Astrocyte of the spinal cord (primary cell): ENCODE results near the gene PRKG1.
A peak's percentile ranks its signal among the peaks of the same experiment; 100 is the strongest.

Source experiments
- DNase-seq: peaks from one replicate; pipeline ENCODE4 v3.0.0; 2011; ENCODE audit warnings: low read depth, low spot score
- H3K4me3 ChIP-seq: 2 replicates; pipeline ENCODE4 v1.5.1; 2011; ENCODE audit warnings: low read depth, mild to moderate bottlenecking, low read length, moderate library complexity
- in situ Hi-C: cut with HindIII; loops from 2 replicates; pipeline ENCODE4 v1.10.0; 2017; ENCODE audit warnings: low sequenced_read_pairs
- TF ChIP-seq, protein P1 (sequence below): IDR thresholded peaks from 2 replicates; pipeline ENCODE4 v1.5.1; 2012; ENCODE audit warnings: low read depth, mild to moderate bottlenecking, low read length, inconsistent platforms

The PRKG1 gene

DNA sequence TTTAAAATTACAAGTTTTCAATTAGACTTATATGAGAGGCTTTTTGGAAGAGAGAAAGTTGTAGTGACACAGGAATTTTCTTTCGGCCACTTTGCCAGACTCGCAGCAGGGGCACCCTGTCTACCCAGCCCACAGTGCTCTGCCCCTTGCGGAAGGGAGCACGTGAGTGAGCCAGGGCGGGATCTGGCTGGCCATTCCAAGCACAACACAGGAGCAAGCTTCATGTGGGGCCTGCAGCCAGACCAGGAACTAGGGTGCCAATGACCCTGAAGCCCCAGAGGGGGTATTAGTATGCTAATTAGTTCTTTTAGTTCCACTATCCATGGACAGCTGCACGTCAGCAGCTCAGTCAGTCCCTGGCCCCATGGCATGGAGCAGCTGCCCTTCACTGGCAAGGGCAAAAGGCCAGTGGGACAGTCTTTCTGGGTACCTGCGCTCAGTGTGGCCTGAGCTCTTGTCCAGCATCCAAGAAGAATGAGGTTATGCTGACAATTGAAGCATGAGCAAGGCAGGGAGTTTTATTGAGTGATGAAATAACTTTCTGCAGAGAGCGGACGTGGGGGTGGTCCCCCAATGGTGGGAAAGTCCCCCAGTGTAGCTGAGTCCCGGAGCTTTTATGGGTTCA is 876.2 kb downstream of the PRKG1 start:
- no peak overlapping the region for H3K4me3 ChIP-seq
- in situ Hi-C loops, result no loop called here
- TF ChIP-seq, protein P1, sequence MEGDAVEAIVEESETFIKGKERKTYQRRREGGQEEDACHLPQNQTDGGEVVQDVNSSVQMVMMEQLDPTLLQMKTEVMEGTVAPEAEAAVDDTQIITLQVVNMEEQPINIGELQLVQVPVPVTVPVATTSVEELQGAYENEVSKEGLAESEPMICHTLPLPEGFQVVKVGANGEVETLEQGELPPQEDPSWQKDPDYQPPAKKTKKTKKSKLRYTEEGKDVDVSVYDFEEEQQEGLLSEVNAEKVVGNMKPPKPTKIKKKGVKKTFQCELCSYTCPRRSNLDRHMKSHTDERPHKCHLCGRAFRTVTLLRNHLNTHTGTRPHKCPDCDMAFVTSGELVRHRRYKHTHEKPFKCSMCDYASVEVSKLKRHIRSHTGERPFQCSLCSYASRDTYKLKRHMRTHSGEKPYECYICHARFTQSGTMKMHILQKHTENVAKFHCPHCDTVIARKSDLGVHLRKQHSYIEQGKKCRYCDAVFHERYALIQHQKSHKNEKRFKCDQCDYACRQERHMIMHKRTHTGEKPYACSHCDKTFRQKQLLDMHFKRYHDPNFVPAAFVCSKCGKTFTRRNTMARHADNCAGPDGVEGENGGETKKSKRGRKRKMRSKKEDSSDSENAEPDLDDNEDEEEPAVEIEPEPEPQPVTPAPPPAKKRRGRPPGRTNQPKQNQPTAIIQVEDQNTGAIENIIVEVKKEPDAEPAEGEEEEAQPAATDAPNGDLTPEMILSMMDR, result no peak
- DNase-seq, result no peak

DNA sequence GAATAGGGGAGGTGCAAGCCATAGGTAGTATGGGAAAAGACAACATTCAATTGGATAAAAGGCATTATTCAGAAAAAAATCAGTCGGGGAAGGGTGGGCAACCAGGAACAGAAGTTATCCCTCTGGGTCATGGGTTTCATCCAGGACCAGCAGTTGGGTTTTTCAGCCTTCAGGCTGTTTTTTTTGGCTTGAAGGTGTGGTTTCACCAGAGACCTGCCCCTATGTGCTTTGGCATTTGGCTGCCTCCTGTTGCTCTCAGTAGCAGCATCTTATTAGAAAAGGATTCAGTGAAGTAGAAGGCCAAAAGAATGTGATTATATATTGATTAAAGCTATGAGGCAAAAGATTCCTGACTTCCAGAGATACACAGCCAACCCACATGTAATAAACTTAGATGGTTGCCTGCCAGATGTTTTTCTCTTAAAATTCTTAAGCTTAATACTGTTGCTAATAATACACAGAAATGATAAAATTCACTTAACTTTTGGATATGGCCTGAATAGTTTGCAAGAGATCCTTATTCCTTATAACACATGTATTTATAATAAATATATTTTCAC is 876.8 kb downstream of the PRKG1 start:
- H3K4me3 ChIP-seq, result no peak overlapping the region
- in situ Hi-C loops, result no loop called here
- no peak for DNase-seq
- TF ChIP-seq, protein P1, result no peak

DNA sequence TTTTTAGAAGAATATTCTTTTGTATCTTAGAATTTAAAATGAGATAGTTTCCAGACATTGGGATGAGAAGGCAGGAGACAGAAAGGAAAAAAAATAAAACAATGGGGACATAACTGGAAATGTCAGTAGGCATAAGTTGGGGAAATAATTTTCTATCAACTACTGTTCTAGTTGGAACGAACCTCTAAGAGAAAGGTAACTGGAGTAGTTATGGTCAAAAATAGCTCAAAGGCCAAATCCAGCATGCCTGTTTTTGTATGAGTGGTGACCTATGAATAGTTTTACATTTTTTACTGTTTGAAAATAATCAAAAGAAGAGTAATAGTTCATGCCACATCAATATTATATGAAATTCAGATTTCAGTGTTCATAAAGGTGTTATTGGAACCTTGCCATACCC is 877.3 kb downstream of the PRKG1 start:
- no peak overlapping the region for H3K4me3 ChIP-seq
- no peak for DNase-seq
- in situ Hi-C loops, result no loop called here
- TF ChIP-seq, protein P1, result no peak

DNA sequence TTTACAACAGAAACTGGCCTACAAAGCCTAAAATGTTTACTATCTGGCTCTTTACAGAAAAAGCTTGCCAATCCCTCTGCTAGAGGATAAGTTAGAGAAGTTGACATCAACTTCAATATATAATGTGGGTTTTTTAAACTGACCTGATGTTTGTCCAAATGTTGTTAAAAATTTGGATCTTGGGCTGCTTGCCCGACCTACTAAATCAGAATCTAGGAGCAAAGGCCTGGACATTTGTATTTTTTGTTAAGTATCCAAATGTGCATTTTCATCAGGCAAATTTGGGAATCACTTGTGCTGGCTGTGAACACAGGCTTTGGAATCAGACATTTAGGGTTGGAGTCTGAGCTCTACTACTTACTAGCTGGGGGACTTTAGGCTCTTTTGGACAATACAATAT is 877.8 kb downstream of the PRKG1 start:
- in situ Hi-C loops, result no loop called here
- TF ChIP-seq, protein P1, result no peak

DNA sequence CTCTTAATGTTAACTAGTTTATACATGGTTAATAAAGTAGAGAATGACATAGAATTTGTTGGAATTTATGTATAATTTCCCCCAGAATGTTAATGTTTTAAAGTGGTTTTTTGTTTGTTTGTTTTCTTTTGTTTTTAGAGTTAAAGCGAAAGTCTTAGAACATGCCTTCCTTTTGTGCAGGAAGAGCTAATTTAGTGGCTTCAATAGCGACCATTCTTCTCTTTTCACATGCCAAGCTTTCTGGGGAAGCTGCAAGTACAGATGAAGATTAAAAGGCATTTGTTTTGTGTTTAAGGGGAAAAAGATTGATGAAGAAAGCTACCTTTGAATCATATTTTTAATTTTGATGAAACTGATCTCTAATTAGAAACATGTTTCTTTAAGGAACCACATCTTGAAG is 881.4 kb downstream of the PRKG1 start:
- in situ Hi-C loops, result no loop called here
- TF ChIP-seq, protein P1, result no peak
- DNase-seq, result no peak
- no peak overlapping the region for H3K4me3 ChIP-seq

More for the DNA sequence above, 877.8 kb downstream of the PRKG1 start:
- H3K4me3 ChIP-seq, result no peak overlapping the region
- DNase-seq, result no peak

DNA sequence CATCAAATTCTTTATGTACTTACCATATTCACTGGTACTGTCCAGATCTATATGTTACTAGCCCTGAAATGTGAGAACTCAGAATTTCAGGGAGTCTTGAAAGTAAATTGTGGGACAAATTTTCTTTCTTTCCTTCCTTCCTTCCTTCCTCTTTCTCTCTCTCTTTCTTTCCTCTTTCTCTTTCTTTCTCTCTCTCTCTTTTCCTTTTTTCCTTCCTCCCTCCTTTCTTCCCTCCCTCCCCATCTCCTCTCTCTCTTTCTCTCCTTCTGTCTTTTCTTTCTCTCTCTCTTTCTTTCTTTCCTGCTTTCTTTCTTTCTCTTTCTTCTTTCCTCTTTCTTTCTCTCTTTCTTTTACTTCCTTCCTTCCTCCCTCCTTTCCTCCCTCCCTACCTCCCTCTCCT is 882.5 kb downstream of the PRKG1 start:
- in situ Hi-C loops, result no loop called here
- H3K4me3 ChIP-seq, result no peak overlapping the region
- no peak for DNase-seq
- TF ChIP-seq, protein P1, result no peak

DNA sequence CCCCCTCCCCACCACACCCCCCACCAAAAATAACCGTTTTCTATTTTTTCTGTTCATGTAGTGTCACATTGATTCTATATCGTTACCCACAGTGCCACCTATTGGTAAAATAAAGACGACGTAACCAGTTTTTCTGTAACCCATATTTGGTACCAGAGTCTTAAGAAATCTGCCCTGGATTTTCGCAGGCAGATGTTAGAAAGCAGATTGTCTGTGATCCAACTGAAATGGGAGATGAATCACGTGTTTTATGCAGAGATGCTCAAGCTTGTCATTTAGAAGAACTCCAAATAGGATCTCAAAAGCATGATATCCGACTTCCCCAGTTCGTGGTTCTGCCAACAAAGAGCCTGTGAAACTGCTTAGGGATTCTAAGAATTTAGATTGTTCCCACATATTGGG is 886.2 kb downstream of the PRKG1 start:
- in situ Hi-C loops, result no loop called here
- peak; percentile 59 for DNase-seq
- TF ChIP-seq, protein P1, result peak; percentile 48
- H3K4me3 ChIP-seq, result no peak overlapping the region
